HG02840 (cell line): ENCODE data around the gene EXD3.
"Not testable (repeated sequence)": the region's sequence is repeated elsewhere in the genome, so short reads cannot be mapped to it uniquely, and the experiment has no call there.

Source experiments
- ATAC-seq: cut with Tn5 transposase; IDR thresholded peaks from one replicate; pipeline ENCODE4 v1.9.1; 2021; ENCODE audit warnings: mild to moderate bottlenecking, moderate library complexity, moderate number of reproducible peaks; ENCODE audit not compliant: unreplicated experiment, low FRiP score

EXD3 gene

DNA sequence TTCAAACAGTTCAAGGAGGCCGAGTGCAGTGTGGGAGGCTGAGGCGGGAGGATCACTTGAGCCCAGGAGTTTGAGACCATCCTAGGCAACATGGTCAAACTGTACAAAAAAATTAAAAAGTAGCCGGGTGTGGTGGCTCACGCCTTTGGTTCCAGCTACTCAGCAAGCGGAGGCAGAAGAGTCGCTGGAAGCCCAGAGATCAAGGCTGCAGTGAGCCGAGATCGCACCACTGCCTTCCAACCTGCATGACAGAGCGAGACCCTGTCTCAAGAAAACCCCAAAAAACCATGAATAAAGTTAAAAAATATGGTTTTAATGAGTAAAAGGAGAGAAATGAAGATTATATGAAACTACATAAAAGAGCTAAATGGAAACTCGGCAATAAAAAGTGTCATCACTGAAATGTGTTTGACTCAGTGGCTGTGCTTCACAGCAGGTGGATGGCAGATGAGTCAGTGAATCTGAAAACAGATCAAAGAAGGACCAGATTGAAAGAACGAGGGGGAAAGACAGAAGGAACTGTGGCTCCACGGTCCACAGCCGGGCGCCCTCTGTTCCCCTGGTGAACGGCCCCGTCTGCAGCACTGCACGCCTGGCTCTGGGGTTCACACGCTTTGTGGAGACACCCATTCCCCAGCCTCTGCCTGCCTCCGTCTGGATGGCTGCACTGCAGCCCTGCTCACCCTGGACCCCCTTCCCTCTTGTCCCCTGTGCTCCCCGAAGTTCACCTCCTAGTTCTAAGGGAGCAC, 25.1 kb downstream of the EXD3 start:
- no peak for ATAC-seq

- ATAC-seq = no peak
These were observed 26.2 kb downstream of the EXD3 start for GRCh38 chr9:137396634-137397367.

- ATAC-seq = no peak
These were observed 26.7 kb downstream of the EXD3 start for GRCh38 chr9:137396227-137396626.

DNA sequence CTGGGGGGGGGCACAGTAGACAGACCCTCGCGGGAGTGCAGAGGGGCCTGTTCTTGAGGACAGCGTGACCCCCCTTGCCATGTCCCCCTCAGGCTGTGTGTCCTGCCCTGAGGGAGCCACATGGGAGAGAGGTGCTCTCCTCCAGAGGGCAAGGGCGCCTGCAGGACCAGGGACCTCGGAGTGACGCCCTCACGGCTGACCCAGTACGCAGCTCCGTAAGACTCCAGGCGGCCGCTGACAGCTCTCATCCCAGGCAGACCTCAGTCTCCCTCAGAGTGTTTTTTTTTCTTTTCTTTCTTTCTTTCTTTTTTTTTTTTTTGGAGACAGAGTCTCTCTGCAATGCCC, 27.3 kb downstream of the EXD3 start:
- ATAC-seq = no peak

DNA sequence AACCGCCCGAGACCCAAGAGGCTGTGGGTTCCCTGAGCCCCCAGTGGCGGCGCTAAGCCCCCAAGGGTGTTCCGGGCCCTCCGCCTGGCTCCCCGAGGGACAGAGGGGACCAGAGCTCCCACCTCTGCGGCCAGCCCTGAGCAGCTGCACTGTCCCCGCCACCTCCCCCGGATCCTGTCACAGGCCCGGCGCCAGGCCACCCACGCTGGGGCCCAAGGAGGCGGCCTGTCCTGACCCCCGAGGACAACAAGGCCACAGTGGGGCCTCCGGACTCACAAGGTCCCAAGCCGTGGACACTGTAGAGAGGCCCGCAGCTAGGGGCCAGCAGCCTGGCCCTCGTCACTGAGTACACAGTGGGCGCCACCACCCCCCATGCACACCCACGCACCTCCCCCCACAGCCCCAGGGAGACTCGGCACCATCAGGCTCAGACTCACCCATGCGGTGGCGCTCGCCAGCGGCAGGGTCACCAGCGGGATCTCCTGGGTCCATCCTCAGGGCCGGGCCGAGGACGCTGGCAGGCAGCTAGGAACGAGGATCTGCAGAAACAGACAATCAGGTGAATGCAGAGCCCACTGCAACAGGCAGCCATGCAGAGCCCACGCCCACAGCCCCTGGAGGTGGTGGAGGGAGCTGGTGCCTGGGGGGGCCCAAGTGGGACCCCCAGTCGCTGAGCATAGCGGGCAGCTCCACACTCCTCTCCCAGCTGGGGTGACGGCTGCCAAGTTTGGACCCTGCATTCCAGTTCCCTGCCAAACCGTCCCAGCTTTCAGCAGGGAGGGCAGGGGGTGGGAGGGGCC, 27.9 kb downstream of the EXD3 start:
- ATAC-seq = no peak

DNA sequence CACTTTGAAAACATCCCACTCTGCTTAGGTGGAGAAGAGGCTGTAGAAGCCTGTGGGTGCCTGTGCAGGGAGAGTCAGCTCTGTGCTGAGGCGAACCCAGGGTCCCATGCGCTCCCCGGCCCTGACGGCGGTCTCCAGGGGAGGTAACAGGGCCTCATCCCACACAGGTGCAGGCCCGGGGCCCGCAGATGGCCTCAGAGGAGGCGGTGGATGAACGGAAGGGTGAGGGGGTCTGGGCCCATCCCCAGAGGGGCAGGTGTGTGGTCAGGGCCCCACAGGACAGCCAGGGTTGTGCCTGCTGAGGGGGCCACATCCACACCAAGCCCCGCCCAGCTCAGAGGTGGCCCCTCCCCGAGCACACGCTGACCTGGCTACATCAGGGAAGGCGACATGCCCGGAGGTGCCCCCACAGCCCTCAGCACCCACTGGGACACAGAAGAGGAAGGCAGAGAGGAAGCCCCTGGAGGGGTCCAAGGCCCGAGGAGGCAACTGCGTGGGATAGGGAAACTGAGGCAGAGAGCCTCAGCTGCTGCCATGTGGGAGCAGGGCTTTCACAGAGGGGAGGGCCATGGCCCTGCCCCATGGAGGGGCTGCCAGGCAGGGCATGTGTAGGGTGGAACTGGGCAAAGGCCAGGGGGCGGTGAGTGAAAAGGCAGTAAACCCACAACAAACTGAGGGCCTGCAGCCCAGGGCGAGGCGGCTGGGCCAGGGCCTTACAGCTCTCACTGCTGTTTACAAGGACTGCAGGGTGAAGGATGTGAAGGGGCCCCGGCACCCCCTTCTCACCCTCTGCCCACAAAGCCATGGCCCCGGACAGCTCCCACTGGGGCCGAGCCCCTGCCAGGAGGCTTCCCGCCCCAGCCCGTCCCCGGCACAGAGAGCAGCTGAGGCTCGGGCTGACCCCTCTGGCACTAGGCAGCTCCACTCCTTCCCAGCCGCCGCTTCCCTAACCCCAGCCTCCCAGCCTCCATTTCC, 29.5 kb downstream of the EXD3 start:
- no peak for ATAC-seq

- no peak for ATAC-seq
These were observed 30.5 kb downstream of the EXD3 start for GRCh38 chr9:137392232-137393007.

- ATAC-seq = no peak
These were observed 31.6 kb downstream of the EXD3 start for GRCh38 chr9:137391411-137391754.

- no peak for ATAC-seq
These were observed 32.2 kb downstream of the EXD3 start for GRCh38 chr9:137390553-137391410.

- no peak for ATAC-seq
These were observed 33.6 kb downstream of the EXD3 start for GRCh38 chr9:137389428-137389746.

- no peak for ATAC-seq
These were observed 34.2 kb downstream of the EXD3 start for GRCh38 chr9:137388589-137389427.

GRCh38 chr9:137387891-137388560, 34.9 kb downstream of the EXD3 start:
- no peak for ATAC-seq

- no peak for ATAC-seq
These were observed 35.7 kb downstream of the EXD3 start for GRCh38 chr9:137387114-137387890.

DNA sequence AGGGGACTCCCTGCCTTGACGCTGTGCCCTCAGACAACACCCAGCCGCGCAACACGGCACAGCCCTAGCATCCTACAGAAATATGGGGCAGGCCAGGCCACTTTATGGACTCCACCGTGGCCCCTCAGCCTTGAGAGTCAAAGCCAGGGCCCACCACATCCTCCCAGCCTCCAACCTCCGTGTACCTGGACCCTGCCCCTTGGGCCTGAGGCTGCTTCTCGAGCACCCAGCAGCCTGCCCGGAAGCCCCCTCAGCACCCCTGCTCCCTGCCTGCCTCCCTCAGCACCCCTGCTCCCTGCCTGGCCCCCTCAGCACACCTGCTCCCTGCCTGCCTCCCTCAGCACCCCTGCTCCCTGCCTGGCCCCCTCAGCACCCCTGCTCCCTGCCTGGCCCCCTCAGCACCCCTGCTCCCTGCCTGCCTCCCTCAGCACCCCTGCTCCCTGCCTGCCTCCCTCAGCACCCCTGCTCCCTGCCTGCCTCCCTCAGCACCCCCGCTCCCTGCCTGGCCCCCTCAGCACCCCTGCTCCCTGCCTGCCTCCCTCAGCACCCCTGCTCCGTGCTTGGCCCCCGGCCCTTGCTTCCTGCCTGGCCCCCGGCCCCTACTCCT, 36.4 kb downstream of the EXD3 start:
- not testable (repeated sequence) for ATAC-seq

DNA sequence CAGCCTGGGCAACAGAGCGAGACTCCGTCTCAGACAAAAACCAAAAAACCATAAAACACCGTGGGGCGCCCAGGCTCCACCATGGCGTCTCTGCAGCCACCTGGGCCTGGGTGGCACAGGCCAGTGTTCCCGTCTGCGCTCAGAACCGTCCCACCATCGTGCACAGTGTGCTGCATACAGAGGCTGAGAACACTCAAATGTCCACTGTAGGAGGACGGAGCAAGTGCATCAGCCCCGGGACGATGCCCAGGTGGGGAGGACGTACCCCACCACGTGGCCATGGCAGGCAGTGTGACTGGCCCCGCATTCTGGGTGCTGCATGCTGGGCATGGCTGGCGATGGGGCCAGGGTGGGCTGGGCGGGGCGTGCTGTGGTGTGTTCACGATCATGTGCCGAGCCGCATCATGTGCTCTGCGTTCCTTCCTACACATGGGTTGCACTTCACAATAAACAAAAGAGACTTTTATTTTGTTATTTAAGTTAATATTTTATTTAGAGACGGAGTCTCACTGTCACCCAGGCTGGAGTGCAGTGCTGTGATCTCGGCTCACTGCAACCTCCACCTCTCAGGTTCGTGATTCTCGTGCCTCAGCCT, 37.8 kb downstream of the EXD3 start:
- no peak for ATAC-seq
